Hematopoietic multipotent progenitor cell treated with erythropoietin and hydrocortisone succinate and interleukin-3 and kit ligand, for 15 days (in vitro differentiated cells): ENCODE data around the gene ITM2C.

Source experiments
- DNase-seq: peaks from one replicate; pipeline ENCODE4 v3.0.0-alpha.2; 2015; ENCODE audit warnings: low spot score

Gene ITM2C

DNA sequence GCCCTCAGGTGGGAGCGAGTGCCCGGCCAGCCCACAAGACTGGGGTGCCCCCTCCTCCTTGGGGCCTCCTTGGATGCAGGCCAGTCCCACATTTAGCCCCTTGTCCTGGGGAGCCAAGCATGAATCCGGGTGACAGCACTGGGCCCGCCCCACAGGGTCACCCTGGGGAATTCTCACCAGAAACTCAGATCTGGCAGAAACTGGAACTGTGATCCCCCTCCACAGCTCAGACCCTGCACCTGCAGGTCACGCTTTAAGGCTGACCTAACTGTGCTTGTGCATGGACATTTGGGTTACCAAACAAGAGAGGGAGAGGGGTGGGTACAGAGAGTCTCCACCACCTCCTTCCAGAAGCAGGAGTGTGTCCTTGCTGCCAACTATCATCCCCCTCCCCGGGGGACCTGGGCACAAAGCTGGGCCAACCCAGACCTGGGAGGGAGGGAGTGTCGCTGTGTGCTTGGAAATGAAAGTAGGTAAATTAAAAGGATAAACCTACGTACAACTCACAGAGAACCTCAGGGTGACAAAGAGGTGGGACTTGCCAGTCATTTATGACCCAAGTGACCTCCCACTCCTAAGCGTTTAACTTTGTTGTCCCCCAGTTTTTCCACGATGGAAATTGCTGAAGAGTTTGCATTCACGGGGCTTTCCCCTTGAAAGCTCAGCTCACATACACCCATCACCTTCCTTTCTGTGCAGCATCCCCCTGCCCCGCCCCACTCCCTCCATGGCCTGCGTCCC is 9.1 kb downstream of the ITM2C start:
- DNase-seq, result no peak

DNA sequence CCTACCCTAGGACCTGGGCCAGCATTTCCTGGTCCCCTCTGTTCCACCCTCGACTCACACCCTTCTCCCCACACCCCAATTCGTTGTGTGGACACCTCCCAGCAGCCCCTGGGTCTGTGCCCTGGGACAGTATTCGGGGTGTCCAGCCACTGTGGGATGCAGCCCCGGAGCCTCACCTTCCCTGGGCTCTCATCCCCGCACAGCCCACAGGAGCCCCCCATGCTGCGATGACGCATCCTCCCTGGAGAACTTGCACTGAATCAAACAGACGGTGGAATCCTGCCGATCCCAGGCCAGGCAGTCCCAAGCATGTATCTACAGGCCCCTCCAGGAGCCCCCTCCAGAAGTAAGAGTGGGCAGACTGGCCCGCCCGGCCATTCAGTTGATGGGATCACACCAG is 9.7 kb downstream of the ITM2C start:
- no peak for DNase-seq

GRCh38 chr2:230874876-230875275 is 10.1 kb downstream of the ITM2C start:
- no peak for DNase-seq

DNA sequence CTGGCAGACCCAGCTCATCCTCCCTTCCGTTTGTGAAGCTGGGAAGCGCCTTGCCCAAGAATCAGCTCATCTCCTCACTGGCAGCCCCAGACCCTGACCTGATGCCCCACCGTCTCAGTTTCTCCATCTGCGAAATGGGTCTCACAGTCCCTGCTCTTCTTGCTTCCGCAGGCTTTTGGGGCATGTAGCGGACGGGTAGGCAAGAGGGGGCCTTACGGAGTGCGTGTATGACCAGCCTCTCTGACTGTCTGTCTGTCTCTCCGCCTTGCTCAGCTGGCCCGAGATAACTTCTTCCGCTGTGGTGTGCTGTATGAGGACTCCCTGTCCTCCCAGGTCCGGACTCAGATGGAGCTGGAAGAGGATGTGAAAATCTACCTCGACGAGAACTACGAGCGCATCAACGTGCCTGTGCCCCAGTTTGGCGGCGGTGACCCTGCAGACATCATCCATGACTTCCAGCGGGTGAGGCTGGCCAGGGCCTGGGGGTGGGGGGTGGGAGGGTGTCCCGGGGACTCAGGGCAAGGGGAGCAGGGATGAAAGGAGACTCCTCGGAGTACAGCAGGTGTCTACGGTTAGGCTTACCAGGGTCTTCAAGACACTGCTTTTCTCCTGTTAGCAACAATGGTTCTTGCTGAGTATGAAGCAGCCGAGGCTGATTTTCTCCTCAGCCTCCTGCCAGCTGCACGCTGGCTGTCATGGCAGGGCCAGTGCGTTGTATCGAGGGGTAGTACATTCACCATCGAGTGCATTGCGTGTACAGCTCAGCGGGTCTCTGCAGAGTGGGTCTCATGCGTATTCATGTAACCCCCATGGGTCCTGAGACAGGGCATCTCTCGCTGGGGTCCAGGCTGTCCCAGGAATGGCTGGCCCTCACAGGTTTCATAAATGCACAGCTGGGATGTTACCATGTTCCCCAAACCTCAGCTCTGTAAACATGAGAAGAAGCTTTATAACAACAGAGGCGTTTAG is 10.9 kb downstream of the ITM2C start:
- DNase-seq, result no peak

DNA sequence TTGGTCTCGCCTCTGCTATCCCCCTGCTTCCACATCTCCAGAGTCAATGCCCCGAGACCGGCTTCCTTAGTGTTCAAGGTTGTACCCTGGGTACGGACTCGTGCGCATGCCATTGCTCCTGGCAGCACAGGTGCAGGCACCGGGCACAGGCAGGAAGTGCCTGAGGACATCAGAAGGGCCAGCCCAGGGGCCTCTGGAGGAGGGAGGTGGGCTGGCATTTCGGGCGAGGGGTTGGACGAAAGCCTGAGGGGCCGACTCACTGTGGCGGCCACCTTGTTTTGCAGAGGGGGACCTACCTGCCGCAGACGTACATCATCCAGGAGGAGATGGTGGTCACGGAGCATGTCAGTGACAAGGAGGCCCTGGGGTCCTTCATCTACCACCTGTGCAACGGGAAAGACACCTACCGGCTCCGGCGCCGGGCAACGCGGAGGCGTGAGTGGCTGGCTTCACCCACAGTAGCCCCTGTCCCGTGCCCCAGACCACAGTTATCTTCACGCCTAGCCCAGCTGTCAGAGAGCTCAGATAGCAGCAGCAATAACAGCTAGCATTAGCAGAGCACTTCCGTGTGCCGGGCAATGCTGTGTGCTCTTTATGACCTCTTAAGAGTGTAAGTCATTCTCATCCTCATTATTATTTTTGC is 12.5 kb downstream of the ITM2C start:
- no peak for DNase-seq

GRCh38 chr2:230877759-230878598 is 13.2 kb downstream of the ITM2C start:
- DNase-seq, result no peak

DNA sequence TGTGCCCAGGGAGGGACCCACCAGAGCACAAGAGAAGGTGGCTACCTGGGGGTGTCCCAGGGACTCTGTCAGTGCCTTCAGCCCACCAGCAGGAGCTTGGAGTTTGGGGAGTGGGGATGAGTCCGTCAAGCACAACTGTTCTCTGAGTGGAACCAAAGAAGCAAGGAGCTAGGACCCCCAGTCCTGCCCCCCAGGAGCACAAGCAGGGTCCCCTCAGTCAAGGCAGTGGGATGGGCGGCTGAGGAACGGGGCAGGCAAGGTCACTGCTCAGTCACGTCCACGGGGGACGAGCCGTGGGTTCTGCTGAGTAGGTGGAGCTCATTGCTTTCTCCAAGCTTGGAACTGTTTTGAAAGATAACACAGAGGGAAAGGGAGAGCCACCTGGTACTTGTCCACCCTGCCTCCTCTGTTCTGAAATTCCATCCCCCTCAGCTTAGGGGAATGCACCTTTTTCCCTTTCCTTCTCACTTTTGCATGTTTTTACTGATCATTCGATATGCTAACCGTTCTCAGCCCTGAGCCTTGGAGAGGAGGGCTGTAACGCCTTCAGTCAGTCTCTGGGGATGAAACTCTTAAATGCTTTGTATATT is 14.0 kb downstream of the ITM2C start:
- DNase-seq, result no peak

- DNase-seq, result no peak
Measured at GRCh38 chr2:230879271-230879882, 14.6 kb downstream of the ITM2C start.

GRCh38 chr2:230879891-230880290 is 15.1 kb downstream of the ITM2C start:
- no peak for DNase-seq

GRCh38 chr2:230881840-230882239 is 17.1 kb downstream of the ITM2C start:
- DNase-seq, result no peak

GRCh38 chr2:230885463-230886130 is 20.9 kb downstream of the ITM2C start:
- DNase-seq, result no peak

DNA sequence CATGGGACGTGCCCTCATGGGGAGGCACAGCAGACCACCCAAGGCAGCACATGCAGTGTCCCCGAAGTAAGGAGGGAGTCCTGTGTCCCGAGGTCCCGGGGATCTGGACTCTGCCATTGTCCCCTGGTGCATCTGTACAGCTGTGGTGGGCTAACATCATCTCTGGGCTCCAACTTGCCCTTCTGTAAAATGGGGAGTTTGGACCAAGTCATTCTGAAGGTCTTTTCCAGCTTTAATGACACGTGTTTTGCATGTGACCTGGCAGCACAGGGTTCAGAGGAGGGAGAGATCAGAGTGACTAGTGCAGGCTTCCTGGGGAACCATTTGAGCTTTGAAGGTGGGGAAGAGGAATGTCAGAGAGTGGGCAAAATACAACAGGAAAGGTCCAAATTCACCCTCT is 21.5 kb downstream of the ITM2C start:
- DNase-seq, result no peak

DNA sequence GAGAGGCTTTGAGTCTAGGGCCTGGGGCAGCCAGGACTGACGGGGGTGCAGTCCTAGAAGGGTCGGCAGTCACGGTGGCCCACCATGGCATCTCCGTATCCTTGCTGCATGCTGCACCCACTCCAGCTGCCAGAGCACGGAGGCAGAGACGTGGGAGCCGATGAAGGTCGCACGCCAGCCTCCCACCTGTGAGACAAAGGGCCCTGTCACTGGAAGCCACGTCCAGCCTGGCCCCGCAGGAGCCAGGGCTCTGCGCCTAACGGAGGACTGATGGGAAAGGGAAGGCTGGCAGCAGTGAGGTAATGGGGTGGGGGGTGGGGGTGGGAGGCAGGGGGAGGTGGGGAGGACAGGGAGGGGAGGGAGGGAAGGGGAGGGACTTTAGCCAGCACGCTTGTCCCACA is 21.9 kb downstream of the ITM2C start:
- DNase-seq, result no peak

DNA sequence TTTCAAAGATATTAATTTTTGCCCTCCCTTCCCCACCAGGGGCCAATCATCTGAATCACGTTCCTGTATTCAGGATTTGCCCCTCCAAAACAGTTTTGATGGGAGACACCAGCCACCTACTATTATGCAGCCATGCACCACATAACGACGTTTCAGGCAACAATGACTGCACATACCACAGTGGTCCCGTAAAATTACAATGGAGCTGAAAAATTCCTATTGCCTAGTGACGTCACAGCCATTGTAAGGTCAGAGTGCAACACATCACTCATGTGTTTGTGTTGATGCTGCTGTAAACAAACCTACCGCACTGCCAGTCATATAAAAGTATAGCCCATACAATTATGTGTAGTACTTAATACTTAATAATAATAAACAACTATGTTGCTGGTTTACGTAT is 22.6 kb downstream of the ITM2C start:
- no peak for DNase-seq

DNA sequence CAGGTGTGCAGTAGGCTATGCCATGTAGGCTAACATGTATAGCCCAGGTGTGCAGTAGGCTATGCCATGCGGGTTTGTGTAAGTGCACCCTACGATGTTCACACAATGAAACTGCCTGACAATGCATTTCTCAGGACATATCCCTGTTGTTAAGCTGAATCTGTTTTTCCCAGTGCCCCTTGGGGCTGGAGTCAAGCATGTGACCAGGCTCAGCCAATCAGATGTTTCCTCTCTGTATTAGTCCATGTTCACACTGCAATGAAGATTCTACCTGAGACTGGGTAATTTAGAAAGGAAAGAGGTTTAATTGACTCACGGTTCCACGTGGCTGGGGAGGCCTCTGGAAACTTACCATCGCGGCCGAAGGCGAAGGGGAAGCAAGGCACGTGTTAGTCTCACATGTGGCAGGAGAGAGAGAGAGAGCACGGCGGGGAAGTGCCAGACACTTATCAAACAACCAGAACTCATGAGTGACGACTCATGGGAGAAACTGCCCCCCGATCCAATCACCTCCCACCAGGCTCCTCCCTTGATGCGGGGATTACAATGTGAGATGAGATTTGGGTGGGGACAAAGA is 24.2 kb downstream of the ITM2C start:
- DNase-seq, result no peak

GRCh38 chr2:230889911-230890601 is 25.3 kb downstream of the ITM2C start:
- no peak for DNase-seq

DNA sequence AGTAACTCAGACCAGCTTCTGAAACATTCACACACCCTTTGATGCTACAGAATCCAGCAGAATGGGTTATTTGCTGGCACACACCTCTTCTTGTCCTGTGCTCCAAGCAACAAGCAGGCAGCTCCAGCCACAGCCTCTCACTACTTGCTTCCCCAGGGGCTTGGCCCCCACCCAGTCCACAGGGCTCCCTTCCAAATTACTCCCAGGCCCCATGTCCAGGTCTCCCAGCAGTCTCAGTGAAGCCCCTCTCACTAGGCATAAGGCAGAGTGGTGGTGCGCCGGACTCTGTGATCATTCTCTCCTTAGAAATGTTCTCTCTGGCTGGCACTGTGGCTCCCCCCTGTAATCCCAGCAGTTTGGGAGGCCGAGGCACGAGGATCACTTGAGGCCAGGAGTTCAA is 25.9 kb downstream of the ITM2C start:
- no peak for DNase-seq

DNA sequence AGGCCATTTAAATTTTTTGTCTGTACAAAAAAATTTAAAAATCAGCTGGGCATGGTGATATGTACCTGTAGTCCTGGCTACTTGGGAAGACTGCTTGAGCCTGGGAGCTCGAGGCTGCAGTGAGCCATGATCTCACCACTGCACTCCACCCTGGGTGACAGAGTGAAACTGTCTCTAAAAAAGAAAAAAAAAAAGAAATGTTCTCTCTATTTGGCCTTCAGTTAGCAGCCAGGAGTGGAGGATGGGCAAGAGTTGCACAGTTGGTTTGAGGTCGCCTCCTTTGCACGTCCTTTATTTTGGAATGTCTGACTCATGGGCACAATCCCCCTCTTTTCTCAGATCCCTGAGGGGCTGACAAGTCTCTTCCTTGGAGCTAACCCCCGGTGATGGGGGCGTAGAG is 26.3 kb downstream of the ITM2C start:
- DNase-seq, result no peak

GRCh38 chr2:230891509-230891908 is 26.8 kb downstream of the ITM2C start:
- no peak for DNase-seq
